Panc1 (cell line): ENCODE measurements around the gene SHROOM3. TPM values are rescaled to one million over a fixed set of nuclear protein-coding genes. Genes with fewer than 3 reads are reported as not detected.

Source experiments
- ATAC-seq: fragments of 200-7000 bp; cut with Tn5 transposase; 2 replicates; pipeline ENCODE4 v1.9.1; 2020; ENCODE audit warnings: mild to moderate bottlenecking, moderate library complexity
- BruUV-seq: library from RNA; stranded (reverse); fragments of 400-500 nt; replicated peaks from 2 replicates; lab custom pipeline; 2021; lab: Mats Ljungman, UMichigan
- CTCF ChIA-PET: fragments of 300-600 bp; sonication (Branson Sonifier 250); formaldehyde crosslinking; loops from one replicate; lab custom pipeline; 2022; ENCODE audit warnings: antibody characterized with exemption; lab: Charles Lee
- POLR2A ChIA-PET: fragments of 300-600 bp; sonication (Branson Sonifier 250); formaldehyde crosslinking; loops from one replicate; lab custom pipeline; 2022; ENCODE audit warnings: antibody characterized with exemption; lab: Charles Lee
- DNase-seq: peaks from one replicate; pipeline ENCODE4 v3.0.0-alpha.2; 2010; ENCODE audit warnings: low read depth, low spot score
- H3K27ac ChIP-seq: 2 replicates; pipeline ENCODE4 v1.5.1; 2011; ENCODE audit warnings: mild to moderate bottlenecking, low read length, inconsistent platforms
- H3K27me3 ChIP-seq: fragments of 200-500 bp; sonication (Bioruptor generic); 2 replicates; pipeline ENCODE4 v1.6.0; 2014; ENCODE audit warnings: low read length, inconsistent platforms; ENCODE audit not compliant: control insufficient read depth, insufficient read depth
- H3K36me3 ChIP-seq: fragments of 200-500 bp; sonication (Bioruptor generic); 2 replicates; pipeline ENCODE4 v1.5.1; 2014; ENCODE audit warnings: inconsistent platforms, mild to moderate bottlenecking, low read length, moderate library complexity; ENCODE audit not compliant: control insufficient read depth, insufficient read depth
- H3K4me1 ChIP-seq: 2 replicates; pipeline ENCODE4 v1.5.1; 2011; ENCODE audit warnings: inconsistent platforms, mild to moderate bottlenecking, low read length, moderate library complexity; ENCODE audit not compliant: control insufficient read depth, insufficient read depth
- H3K4me3 ChIP-seq, 2 experiments: 2 replicates each; pipeline ENCODE4 v1.5.1; 2011 to 2012; ENCODE audit warnings: low read depth in 2 of 2, low read length in 2 of 2, mild to moderate bottlenecking in 2 of 2, inconsistent platforms in 1 of 2, moderate library complexity in 1 of 2
- H3K9me3 ChIP-seq: fragments of 200-500 bp; sonication (Bioruptor generic); 2 replicates; pipeline ENCODE4 v1.5.1; 2014; ENCODE audit warnings: low read depth, mild to moderate bottlenecking, inconsistent platforms, low read length, moderate library complexity; ENCODE audit not compliant: control insufficient read depth, insufficient read depth
- CTCF ChIP-seq: fragments of 450-650 bp; IDR thresholded peaks from 2 replicates; pipeline ENCODE4 v1.5.1; 2017; ENCODE audit warnings: mild to moderate bottlenecking
- POLR2AphosphoS5 ChIP-seq: IDR thresholded peaks from 2 replicates; pipeline ENCODE4 v1.6.1; 2012; ENCODE audit warnings: mild to moderate bottlenecking, low read depth, low read length, moderate library complexity
- REST ChIP-seq, 2 experiments: IDR thresholded peaks; 2 replicates each; pipeline ENCODE4 v1.6.1; 2011 to 2012; ENCODE audit warnings: low read depth in 2 of 2, control low read depth in 1 of 2, low read length in 1 of 2, mild to moderate bottlenecking in 1 of 2, moderate library complexity in 1 of 2; ENCODE audit not compliant: insufficient read depth in 1 of 2
- SIN3A ChIP-seq: IDR thresholded peaks from 2 replicates; pipeline ENCODE4 v1.6.1; 2012; ENCODE audit warnings: low read depth, mild to moderate bottlenecking, low read length, moderate library complexity, borderline replicate concordance; ENCODE audit not compliant: insufficient read depth
- TCF7L2 ChIP-seq: IDR thresholded peaks from 2 replicates; pipeline ENCODE4 v1.6.1; 2011; ENCODE audit warnings: mild to moderate bottlenecking, low read depth, low read length, inconsistent platforms
- in situ Hi-C: cut with HindIII; loops from 2 replicates; pipeline ENCODE4 v1.10.0; 2016; ENCODE audit warnings: low sequenced_read_pairs, low pct_unique_long_range_greater_than_20kb
- intact Hi-C: fragments of 100-400 bp; cut with micrococcal nuclease; formaldehyde crosslinking; loops from one replicate; pipeline ENCODE4 v1.10.0; 2022; ENCODE audit not compliant: unreplicated experiment
- total RNA-seq: library from RNA; stranded (reverse); gene quantifications from one replicate; pipeline ENCODE4 v1.2.1, GENCODE V29; 2021; ENCODE audit not compliant: unreplicated experiment

SHROOM3 gene
- total RNA-seq, 1 experiment from 2014 or later = 7.2 TPM

DNA sequence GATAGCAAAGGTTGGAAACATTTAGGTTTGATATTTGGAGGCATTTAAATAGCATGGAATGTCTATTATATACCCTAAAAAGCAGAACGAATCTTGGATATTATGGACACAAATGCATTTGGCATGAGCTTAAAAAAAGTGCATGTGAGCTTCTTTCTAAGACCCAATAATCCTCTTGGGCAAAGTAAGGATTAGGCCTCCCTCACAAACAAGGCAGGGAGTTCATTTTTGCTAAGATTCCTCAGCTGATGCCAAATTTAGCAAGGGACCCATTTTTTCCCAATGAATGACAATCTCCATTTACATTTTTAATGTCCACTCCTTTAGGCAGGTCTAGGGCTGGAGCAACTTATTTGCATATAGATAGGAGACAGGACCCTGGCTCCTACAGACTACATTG, 263.1 kb downstream of the SHROOM3 start:
- no TSS peak for BruUV-seq
- Histone ChIP-seq H3K9me3 (no peaks in the 10 kb centered on the region), H3K36me3 (no peaks in the 10 kb centered on the region), H3K27ac (no peak overlapping the region), H3K4me3 (no peak overlapping the region), H3K4me1 (peaks cover 3% of the 10 kb centered on the region; the same call in 1 of the 2 replicates), H3K27me3 (no peaks in the 10 kb centered on the region)
- ATAC-seq (no peak), DNase-seq (no peak)
- POLR2A ChIA-PET = no interaction called here
- no peak for TF ChIP-seq REST (IDR thresholded peaks at IDR 0.05; ENCODE audit: insufficient read depth in 1 of 2, low read depth in 2 of 2, low read length in 1 of 2)
- TF ChIP-seq CTCF = no peak
- TF ChIP-seq SIN3A = no peak
- no peak for TF ChIP-seq TCF7L2
- no peak for TF ChIP-seq POLR2AphosphoS5
- intact Hi-C loops (no loop called here), in situ Hi-C loops (no loop called here)
- CTCF ChIA-PET = no interaction called here

GRCh38 chr4:76699751-76700310, 264.8 kb downstream of the SHROOM3 start:
- H3K9me3 ChIP-seq = no peaks in the 10 kb centered on the region
- ChIA-PET POLR2A (no interaction called here), CTCF (no interaction called here)
- peaks cover 10% of the 10 kb centered on the region for H3K4me1 ChIP-seq
- BruUV-seq = no TSS peak
- H3K36me3 ChIP-seq = no peaks in the 10 kb centered on the region
- H3K27ac ChIP-seq = no peak overlapping the region
- DNase-seq (no peak), ATAC-seq (no peak)
- H3K27me3 ChIP-seq = no peaks in the 10 kb centered on the region
- H3K4me3 ChIP-seq = no peak overlapping the region
- TF ChIP-seq SIN3A = no peak
- no peak for TF ChIP-seq POLR2AphosphoS5
- no peak for TF ChIP-seq TCF7L2
- TF ChIP-seq CTCF = no peak
- TF ChIP-seq REST (IDR thresholded peaks at IDR 0.05; ENCODE audit: insufficient read depth in 1 of 2, low read depth in 2 of 2, low read length in 1 of 2) = no peak
- in situ Hi-C loops (no loop called here), intact Hi-C loops (no loop called here)
